Fibroblast of pulmonary artery (primary cell): Measurements from ENCODE around the gene DRC1.

Experiments
- DNase-seq: peaks from one replicate; pipeline ENCODE4 v3.0.0-alpha.2; 2010; ENCODE audit warnings: low read depth
- H3K4me3 ChIP-seq: replicated peaks from 2 replicates; pipeline ENCODE4 v1.5.1; 2011; ENCODE audit warnings: low read depth, mild to moderate bottlenecking, control low read depth, low read length, moderate library complexity
- CTCF ChIP-seq: IDR thresholded peaks from 2 replicates; pipeline ENCODE4 v1.5.1; 2011; ENCODE audit warnings: mild to moderate bottlenecking, control low read depth, low read length, inconsistent platforms; ENCODE audit errors: missing control alignments

Gene DRC1

GRCh38 chr2:26506279-26506678 is 104.6 kb downstream of the DRC1 start:
- H3K4me3 ChIP-seq: no peak overlapping the region
- no peak for TF ChIP-seq CTCF
- DNase-seq: no peak
